SU-DHL-6 (cell line): ENCODE data around the gene IRAK1.

Experiments
- EZH2phosphoT487 ChIP-seq: fragments of 200-600 bp; sonication (generic), shearing (Covaris generic); conservative IDR thresholded peaks from 2 replicates; pipeline ENCODE4 v1.6.1; 2018; ENCODE audit warnings: mild to moderate bottlenecking, antibody characterized with exemption, low read length, moderate library complexity, mixed read lengths
- TF ChIP-seq, protein P1 (sequence below): fragments of 200-600 bp; sonication (generic); IDR thresholded peaks from one replicate; pipeline ENCODE4 v1.5.1; 2017; ENCODE audit warnings: antibody characterized with exemption, mild to moderate bottlenecking, low read length, moderate library complexity; ENCODE audit not compliant: insufficient read depth, poor library complexity, severe bottlenecking

DNA sequence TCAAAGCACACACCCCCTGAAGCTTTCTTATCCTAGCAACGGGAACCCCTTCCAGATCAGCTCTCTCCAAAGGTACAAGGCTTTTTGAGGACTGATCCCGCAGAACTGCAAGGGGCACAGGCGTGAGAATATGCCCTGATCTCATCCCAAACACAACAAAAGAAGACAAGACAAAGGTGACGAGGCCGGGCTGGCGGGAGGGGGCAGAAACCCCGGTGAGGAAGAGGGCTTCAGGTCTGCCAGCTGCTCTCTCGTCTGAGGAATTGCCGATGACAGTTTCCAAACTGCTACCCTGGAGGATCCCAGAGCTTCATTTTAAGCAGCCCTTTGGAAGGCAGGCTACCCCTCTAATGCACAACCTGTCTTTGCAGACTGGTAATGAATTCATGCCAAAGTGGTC is 51.4 kb downstream of the IRAK1 start:
- TF ChIP-seq, protein P1, sequence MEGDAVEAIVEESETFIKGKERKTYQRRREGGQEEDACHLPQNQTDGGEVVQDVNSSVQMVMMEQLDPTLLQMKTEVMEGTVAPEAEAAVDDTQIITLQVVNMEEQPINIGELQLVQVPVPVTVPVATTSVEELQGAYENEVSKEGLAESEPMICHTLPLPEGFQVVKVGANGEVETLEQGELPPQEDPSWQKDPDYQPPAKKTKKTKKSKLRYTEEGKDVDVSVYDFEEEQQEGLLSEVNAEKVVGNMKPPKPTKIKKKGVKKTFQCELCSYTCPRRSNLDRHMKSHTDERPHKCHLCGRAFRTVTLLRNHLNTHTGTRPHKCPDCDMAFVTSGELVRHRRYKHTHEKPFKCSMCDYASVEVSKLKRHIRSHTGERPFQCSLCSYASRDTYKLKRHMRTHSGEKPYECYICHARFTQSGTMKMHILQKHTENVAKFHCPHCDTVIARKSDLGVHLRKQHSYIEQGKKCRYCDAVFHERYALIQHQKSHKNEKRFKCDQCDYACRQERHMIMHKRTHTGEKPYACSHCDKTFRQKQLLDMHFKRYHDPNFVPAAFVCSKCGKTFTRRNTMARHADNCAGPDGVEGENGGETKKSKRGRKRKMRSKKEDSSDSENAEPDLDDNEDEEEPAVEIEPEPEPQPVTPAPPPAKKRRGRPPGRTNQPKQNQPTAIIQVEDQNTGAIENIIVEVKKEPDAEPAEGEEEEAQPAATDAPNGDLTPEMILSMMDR: no peak
- TF ChIP-seq EZH2phosphoT487: no peak
